Measurements from ENCODE around the gene RAB4A.

- peak; percentile 72 for TF ChIP-seq CTCF (IDR thresholded peaks at IDR 0.05; ENCODE audit: insufficient read depth, low read length, poor library complexity, severe bottlenecking)
- no peak for TF ChIP-seq EZH2phosphoT487 (conservative IDR thresholded peaks at IDR 0.05; ENCODE audit: low read length)
Observed at GRCh38 chr1:229258031-229258756, 12.7 kb upstream of the RAB4A start.

Data from SU-DHL-6 (cell line).